SK-N-MC (cell line): ENCODE measurements around the gene DSP.

Source experiments
- EZH2 ChIP-seq: fragments of 200-600 bp; sonication (generic); IDR thresholded peaks from one replicate; pipeline ENCODE4 v1.6.1; 2017; ENCODE audit warnings: antibody characterized with exemption
- POLR2AphosphoS5 ChIP-seq: IDR thresholded peaks from 2 replicates; pipeline ENCODE4 v1.6.1; 2012; ENCODE audit warnings: mild to moderate bottlenecking, low read depth, low read length, borderline replicate concordance

DNA sequence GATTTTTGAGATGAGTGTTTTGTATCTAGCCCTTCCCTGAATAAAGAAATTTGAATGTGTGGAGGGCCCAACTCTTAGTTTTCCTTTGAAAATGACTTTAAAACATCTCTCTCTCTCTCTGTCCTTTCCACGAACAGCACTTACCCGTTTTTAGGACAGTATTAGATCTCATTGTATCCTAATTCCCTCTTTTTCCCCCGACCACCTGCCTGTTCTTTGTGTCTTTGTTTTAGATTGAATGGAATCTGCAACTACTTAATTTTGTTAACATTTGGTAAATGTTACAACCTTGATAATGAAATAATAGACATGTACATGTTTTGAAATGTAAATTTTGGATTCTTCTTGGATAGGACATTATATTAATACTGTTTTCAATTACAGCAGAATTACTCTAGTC, 3.1 kb downstream of the DSP start:
- TF ChIP-seq POLR2AphosphoS5 (no peak), EZH2 (no peak)
